SK-N-SH (cell line): ENCODE data around the gene DSCAML1. TPM values are rescaled to one million over a fixed set of nuclear protein-coding genes. Genes with fewer than 3 reads are reported as not detected.

Source experiments
- CTCF ChIA-PET: fragments of 300-600, 350-600 bp; formaldehyde crosslinking; extraction: SDS; loops from one replicate; lab custom pipeline; 2021; lab: Yijun Ruan, JAX
- POLR2A ChIA-PET: fragments of 350-600 bp; sonication (Branson Sonifier 250); formaldehyde crosslinking; extraction: SDS; loops from one replicate; lab custom pipeline; 2020; ENCODE audit warnings: antibody characterized with exemption, inconsistent platforms; lab: Yijun Ruan, JAX
- DNase-seq: peaks from one replicate; pipeline ENCODE4 v3.0.0; 2012
- H2AFZ ChIP-seq: fragments of 200-600 bp; sonication (generic); 2 replicates; pipeline ENCODE4 v1.8.1; 2016; ENCODE audit warnings: antibody characterized with exemption, mild to moderate bottlenecking, low read depth
- H3F3A ChIP-seq: fragments of 200-600 bp; sonication (generic); replicated peaks from 2 replicates; pipeline ENCODE3; 2016; ENCODE audit warnings: antibody characterized with exemption, mild to moderate bottlenecking; ENCODE audit not compliant: insufficient read depth
- H3K27ac ChIP-seq, 2 experiments: fragments of 200-500 bp in 1 of 2; fragments of 200-600 bp in 1 of 2; sonication (Bioruptor generic) in 1 of 2; sonication (generic), shearing (Covaris generic) in 1 of 2; 2 replicates each; pipeline versions ENCODE4 v1.5.1 to v1.6.1; 2014 to 2016; ENCODE audit warnings: low read depth in 2 of 2, inconsistent platforms in 1 of 2, low read length in 1 of 2, mild to moderate bottlenecking in 1 of 2, mixed read lengths in 1 of 2
- H3K27me3 ChIP-seq: fragments of 200-600 bp; sonication (generic), shearing (Covaris generic); 2 replicates; pipeline ENCODE4 v1.6.1; 2016; ENCODE audit warnings: mixed run types; ENCODE audit not compliant: insufficient read depth
- H3K36me3 ChIP-seq, 2 experiments: fragments of 200-500 bp in 1 of 2; fragments of 200-600 bp in 1 of 2; sonication (Bioruptor generic) in 1 of 2; sonication (generic) in 1 of 2; replicated peaks in 1 of 2; 2 replicates each; pipeline versions ENCODE3 to v1.5.1; 2014 to 2016; ENCODE audit warnings: low read length in 1 of 2, mild to moderate bottlenecking in 1 of 2; ENCODE audit not compliant: insufficient read depth in 2 of 2, control insufficient read depth in 1 of 2
- H3K4me1 ChIP-seq, 2 experiments: fragments of 200-500 bp in 1 of 2; fragments of 200-600 bp in 1 of 2; sonication (Bioruptor generic) in 1 of 2; sonication (generic), shearing (Covaris generic) in 1 of 2; 2 replicates each; pipeline versions ENCODE4 v1.5.1 to v1.6.1; 2014 to 2016; ENCODE audit warnings: low read depth in 1 of 2, low read length in 1 of 2, mixed run types in 1 of 2; ENCODE audit not compliant: insufficient read depth in 2 of 2, control insufficient read depth in 1 of 2
- H3K4me2 ChIP-seq: fragments of 200-600 bp; sonication (generic), shearing (Covaris generic); 2 replicates; pipeline ENCODE4 v1.6.1; 2017; ENCODE audit warnings: mixed run types
- H3K4me3 ChIP-seq, 2 experiments: fragments of 200-500 bp in 1 of 2; fragments of 200-600 bp in 1 of 2; sonication (Bioruptor generic) in 1 of 2; sonication (generic), shearing (Covaris generic) in 1 of 2; 2 replicates each; pipeline versions ENCODE4 v1.5.1 to v1.8.1; 2014 to 2016; ENCODE audit warnings: low read depth in 2 of 2, inconsistent platforms in 1 of 2, low read length in 1 of 2, mild to moderate bottlenecking in 1 of 2, mixed read lengths in 1 of 2, moderate library complexity in 1 of 2
- H3K79me2 ChIP-seq: fragments of 200-600 bp; sonication (generic); 2 replicates; pipeline ENCODE4 v1.8.1; 2017; ENCODE audit warnings: mild to moderate bottlenecking; ENCODE audit not compliant: insufficient read depth
- H3K9ac ChIP-seq: fragments of 200-600 bp; sonication (generic); 2 replicates; pipeline ENCODE4 v1.6.1; 2017; ENCODE audit warnings: mixed run types
- H3K9me2 ChIP-seq: fragments of 200-600 bp; sonication (generic); 2 replicates; pipeline ENCODE4 v1.6.1; 2017; ENCODE audit warnings: mixed run types
- H3K9me3 ChIP-seq: fragments of 200-600 bp; sonication (generic); 2 replicates; pipeline ENCODE4 v1.6.1; 2017; ENCODE audit warnings: mixed run types, mild to moderate bottlenecking, moderate library complexity
- H4K20me1 ChIP-seq: fragments of 200-600 bp; sonication (generic); 2 replicates; pipeline ENCODE4 v1.6.1; 2017; ENCODE audit warnings: mild to moderate bottlenecking, mixed run types; ENCODE audit not compliant: insufficient read depth
- CTCF ChIP-seq: fragments of 200-600 bp; sonication (generic); IDR thresholded peaks from 2 replicates; pipeline ENCODE4 v1.6.1; 2017; ENCODE audit warnings: antibody characterized with exemption, mild to moderate bottlenecking, moderate library complexity
- FOXJ3 ChIP-seq: sonication (generic); formaldehyde crosslinking; IDR thresholded peaks from 2 replicates; pipeline ENCODE4 v1.5.1; 2020; ENCODE audit warnings: mild to moderate bottlenecking, missing genetic modification reagents
- MAX ChIP-seq: IDR thresholded peaks from 2 replicates; pipeline ENCODE4 v1.4.0; 2012; ENCODE audit warnings: low read depth
- MEF2A ChIP-seq: IDR thresholded peaks from 2 replicates; pipeline ENCODE4 v1.4.0; 2012; ENCODE audit warnings: low read depth, borderline replicate concordance
- NRF1 ChIP-seq: IDR thresholded peaks from 2 replicates; pipeline ENCODE4 v1.6.1; 2012; ENCODE audit warnings: low read depth, mild to moderate bottlenecking, low read length
- POLR2AphosphoS5 ChIP-seq: IDR thresholded peaks from 2 replicates; pipeline ENCODE4 v1.6.1; 2012; ENCODE audit warnings: low read depth, low read length
- RFX5 ChIP-seq: IDR thresholded peaks from 2 replicates; pipeline ENCODE4 v1.6.1; 2012; ENCODE audit warnings: mild to moderate bottlenecking, improper control_type of control experiment, low read length
- RXRA ChIP-seq: IDR thresholded peaks from 2 replicates; pipeline ENCODE4 v1.4.0; 2012; ENCODE audit warnings: low read depth, mild to moderate bottlenecking, borderline replicate concordance
- TAF1 ChIP-seq: IDR thresholded peaks from 2 replicates; pipeline ENCODE4 v1.6.1; 2012; ENCODE audit warnings: low read depth, mild to moderate bottlenecking, low read length, moderate library complexity, borderline replicate concordance
- TCF12 ChIP-seq: IDR thresholded peaks from 2 replicates; pipeline ENCODE4 v1.4.0; 2012
- USF2 ChIP-seq: fragments of 150-350 bp; IDR thresholded peaks from 2 replicates; pipeline ENCODE4 v1.6.1; 2017; ENCODE audit warnings: antibody characterized with exemption, low read length, low read depth, borderline replicate concordance
- WGBS: methylation state at CpG from one replicate; pipeline ENCODE4 v1.1.6; 2017; ENCODE audit warnings: low lambda C conversion rate; 5-methylcytosine and 5-hydroxymethylcytosine counted together
- polyA plus RNA-seq, 3 experiments: library from polyadenylated mRNA; depleted of rRNA; stranded (reverse); fragments of >200 nt; gene quantifications; 2 replicates each; pipeline ENCODE4 v1.2.3, GENCODE V29; 2012

Gene DSCAML1
- polyA plus RNA-seq, 1 of the 3 experiments (the other 2 are of a cell fraction), result not detected

GRCh38 chr11:117839380-117839881, 42.4 kb upstream of the DSCAML1 start:
- TF ChIP-seq NRF1, result no peak
- TF ChIP-seq FOXJ3 (CRISPR knock-in tag), result no peak
- no peak for TF ChIP-seq POLR2AphosphoS5
- TF ChIP-seq CTCF, result no peak
- TF ChIP-seq TCF12, result no peak
- no peak for TF ChIP-seq RXRA
- no peak for TF ChIP-seq MEF2A
- no peak for TF ChIP-seq TAF1
- no peak for TF ChIP-seq USF2
- no peak for TF ChIP-seq MAX
- Histone ChIP-seq H3K9me2 (no peaks in the 10 kb centered on the region), H3K36me3 (no peaks in the 10 kb centered on the region), H3K9ac (no peak overlapping the region), H3K27me3 (peaks cover 9% of the 10 kb centered on the region; the same call in 1 of the 2 replicates), H4K20me1 (no peaks in the 10 kb centered on the region), H3K4me3 (no peak overlapping the region), H3K4me1 (peaks cover 0 to 2% of the 10 kb centered on the region in 2 experiments; a peak in 1 of 4 replicates), H3K27ac (no peak overlapping the region), H3F3A (no peaks in the 10 kb centered on the region), H2AFZ (no peak overlapping the region), H3K79me2 (no peaks in the 10 kb centered on the region), H3K9me3 (no peaks in the 10 kb centered on the region), H3K4me2 (no peak overlapping the region)
- 59% methylated on average over 7 of the region's 7 CpGs for WGBS
- ChIA-PET POLR2A (no interaction called here), CTCF (interaction anchor here (17.3 to 25.9 kb wide), 2 partner anchors 107 to 110 kb away, joined by 438 to 481 read pairs; no protein-coding TSS in a partner anchor)
- DNase-seq, result no peak

- 45% methylated on average over 8 of the region's 8 CpGs for WGBS
- TF ChIP-seq RXRA (no peak), RFX5 (no peak)
- ChIA-PET POLR2A (no interaction called here), CTCF (interaction anchor here (0.9 to 25.9 kb wide), 3 partner anchors 108 to 413 kb away, joined by 4 to 481 read pairs (median 6); no protein-coding TSS in a partner anchor)
- no peak for DNase-seq
- Histone ChIP-seq H3K9me3 (no peaks in the 10 kb centered on the region), H3F3A (no peaks in the 10 kb centered on the region), H3K36me3 (no peaks in the 10 kb centered on the region), H3K4me1 (peaks cover 0 to 2% of the 10 kb centered on the region in 2 experiments; a peak in 1 of 4 replicates), H3K4me3 (no peak overlapping the region), H4K20me1 (no peaks in the 10 kb centered on the region), H3K9ac (no peak overlapping the region), H3K4me2 (no peak overlapping the region), H2AFZ (no peak overlapping the region), H3K27ac (no peak overlapping the region), H3K27me3 (peaks cover 9% of the 10 kb centered on the region; the same call in 1 of the 2 replicates), H3K9me2 (no peaks in the 10 kb centered on the region), H3K79me2 (no peaks in the 10 kb centered on the region)
These were observed 41.9 kb upstream of the DSCAML1 start for GRCh38 chr11:117838901-117839300.
